ENCODE measurements around the gene NDUFB10.

NDUFB10 gene

DNA sequence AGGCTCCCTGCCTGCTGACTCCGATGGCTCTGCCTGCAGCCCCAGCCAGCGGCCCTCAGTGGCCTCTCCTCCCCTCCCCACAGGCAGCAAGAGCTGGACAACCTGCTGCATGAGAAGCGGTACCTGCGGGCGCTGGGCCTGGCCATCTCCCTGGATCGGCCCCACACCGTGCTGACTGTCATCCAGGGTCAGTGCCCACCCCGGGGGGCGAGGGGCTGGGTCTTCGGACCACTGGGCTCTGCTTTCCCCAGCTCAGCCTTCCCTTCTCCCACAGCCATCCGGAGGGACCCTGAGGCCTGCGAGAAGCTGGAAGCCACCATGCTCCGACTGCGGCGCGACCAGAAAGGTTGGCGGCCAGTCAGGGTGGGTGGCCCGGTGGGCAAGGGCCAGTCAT, 18.5 kb downstream of the NDUFB10 start:
- no peak overlapping the region for H3K4me3 ChIP-seq (ENCODE audit: low read depth, low read length)
- TF ChIP-seq, protein P1, sequence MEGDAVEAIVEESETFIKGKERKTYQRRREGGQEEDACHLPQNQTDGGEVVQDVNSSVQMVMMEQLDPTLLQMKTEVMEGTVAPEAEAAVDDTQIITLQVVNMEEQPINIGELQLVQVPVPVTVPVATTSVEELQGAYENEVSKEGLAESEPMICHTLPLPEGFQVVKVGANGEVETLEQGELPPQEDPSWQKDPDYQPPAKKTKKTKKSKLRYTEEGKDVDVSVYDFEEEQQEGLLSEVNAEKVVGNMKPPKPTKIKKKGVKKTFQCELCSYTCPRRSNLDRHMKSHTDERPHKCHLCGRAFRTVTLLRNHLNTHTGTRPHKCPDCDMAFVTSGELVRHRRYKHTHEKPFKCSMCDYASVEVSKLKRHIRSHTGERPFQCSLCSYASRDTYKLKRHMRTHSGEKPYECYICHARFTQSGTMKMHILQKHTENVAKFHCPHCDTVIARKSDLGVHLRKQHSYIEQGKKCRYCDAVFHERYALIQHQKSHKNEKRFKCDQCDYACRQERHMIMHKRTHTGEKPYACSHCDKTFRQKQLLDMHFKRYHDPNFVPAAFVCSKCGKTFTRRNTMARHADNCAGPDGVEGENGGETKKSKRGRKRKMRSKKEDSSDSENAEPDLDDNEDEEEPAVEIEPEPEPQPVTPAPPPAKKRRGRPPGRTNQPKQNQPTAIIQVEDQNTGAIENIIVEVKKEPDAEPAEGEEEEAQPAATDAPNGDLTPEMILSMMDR (IDR thresholded peaks at IDR 0.05; ENCODE audit: low read depth, low read length): no peak

DNA sequence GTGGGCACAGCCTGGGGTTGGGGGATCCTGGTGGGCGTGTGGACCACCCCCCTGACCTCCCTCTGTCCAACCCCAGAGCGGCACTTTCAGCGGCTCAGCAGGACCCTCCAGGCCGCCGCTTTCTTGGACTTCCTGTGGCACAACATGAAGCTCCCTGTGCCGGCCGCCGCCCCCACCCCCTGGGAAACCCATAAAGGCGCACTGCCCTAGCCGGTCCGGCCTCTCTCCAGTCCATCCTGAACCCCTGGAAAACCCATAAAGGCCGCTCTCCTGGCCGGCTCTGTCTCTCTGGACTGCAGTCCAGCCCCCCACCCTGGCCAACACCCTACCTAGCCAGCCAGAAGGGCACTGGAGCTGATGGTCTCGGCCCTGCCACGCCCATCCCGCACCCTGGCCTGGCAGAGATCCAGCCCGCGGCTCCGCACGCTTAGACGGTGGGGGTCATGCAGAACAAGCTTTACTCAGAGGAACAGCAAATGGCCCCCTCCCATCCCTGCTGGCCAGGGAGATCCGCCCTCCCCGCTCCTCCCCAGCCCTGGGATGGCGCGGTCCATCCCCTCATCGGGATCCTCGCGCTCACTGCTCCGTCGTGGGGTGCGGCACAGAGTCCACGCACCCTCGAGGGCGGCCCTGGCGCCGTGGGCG, 19.3 kb downstream of the NDUFB10 start:
- TF ChIP-seq, protein P1 (IDR thresholded peaks at IDR 0.05; ENCODE audit: low read depth, low read length): no peak
- no peak overlapping the region for H3K4me3 ChIP-seq (ENCODE audit: low read depth, low read length)

DNA sequence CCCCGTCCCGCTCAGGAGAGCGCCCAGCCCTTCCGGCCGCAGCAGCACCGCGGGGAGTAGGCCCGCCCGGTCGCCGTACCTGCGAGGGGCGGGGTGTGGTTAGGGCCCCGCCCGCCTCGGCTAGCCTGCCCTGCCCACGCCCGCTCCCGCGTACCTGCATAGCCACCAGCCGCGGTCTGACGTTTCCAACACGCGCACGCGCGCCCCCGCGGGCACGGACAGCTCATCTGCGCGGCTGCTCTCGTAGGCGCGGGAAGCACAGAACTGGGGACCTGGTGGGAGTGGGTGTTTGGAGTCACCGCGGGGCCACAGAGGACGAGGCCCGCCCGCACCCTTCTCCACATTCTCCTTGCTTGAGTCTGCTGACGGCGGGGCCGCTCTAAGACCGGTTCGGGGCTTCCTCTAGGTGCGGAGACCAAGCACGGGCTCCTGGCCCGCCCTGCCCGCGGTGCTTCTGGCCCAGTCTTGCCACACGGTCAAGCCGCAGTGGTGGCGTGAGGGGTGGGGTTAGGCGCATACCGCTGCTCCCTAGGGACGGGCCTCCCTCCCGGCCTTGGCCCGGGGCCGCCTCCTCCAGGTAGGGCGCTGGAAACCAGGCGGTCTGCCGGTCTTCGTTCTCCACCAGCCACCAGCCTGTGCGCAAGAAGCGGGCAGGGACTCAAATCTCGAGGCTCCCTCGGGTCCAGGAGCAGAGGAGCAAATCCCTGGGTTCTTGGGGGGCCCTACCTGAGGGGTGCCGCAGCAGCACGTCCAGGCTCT, 20.1 kb downstream of the NDUFB10 start:
- H3K4me3 ChIP-seq (ENCODE audit: low read depth, low read length): no peak overlapping the region
- TF ChIP-seq, protein P1 (IDR thresholded peaks at IDR 0.05; ENCODE audit: low read depth, low read length): no peak

DNA sequence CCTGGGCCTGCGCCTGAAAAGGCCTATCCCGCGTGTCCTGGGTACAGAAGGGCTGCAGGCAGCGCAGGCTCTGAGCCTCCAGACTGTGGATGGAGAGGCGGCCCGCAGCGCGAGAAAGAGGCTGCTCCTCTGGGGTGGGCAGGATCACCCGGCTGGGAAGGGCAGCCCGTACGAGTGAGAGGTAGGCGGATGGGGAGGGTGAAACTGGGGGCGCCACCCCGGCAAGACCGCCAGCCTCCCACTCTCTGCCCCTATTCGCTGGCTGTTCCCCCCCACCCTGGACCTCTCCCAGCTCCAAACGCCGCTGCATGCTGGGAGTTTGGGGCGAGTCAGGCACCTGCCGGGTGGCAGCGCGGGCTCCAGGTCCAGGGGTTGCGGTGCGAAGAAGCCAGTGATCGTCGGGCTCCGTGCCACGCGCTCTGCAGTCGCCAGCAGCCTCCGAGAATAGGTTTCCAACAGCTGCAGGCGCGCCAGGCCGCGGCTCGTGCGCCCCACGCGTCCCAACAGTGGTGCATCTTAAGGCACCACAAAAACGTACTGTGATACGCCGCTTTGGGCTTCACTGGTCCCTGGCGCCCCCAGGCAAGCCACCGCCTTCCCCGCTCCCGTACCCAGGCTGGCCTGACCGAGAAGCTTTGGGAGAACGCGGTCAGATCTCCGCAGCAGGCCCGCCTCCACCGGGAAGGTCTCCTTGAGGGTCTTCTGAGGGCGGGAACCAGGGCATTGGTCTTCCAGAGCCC, 20.9 kb downstream of the NDUFB10 start:
- TF ChIP-seq, protein P1 (IDR thresholded peaks at IDR 0.05; ENCODE audit: low read depth, low read length): no peak
- H3K4me3 ChIP-seq (ENCODE audit: low read depth, low read length): no peak overlapping the region

DNA sequence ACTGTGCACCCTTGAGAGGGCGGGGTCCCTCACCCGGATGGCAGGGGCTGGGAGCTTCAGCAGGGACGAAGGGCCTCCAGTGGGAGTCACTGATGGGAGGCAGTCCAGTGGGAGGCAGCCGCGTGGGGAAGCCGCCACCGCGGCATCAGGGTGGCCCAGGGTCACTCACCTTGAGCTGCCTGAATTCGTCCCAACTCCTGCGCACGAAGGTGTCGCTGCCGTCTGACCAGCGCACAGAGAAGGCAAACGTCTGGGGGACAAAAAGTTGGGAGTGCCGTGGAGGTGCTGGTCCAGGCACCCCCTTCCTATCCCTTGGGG, 21.4 kb downstream of the NDUFB10 start:
- H3K4me3 ChIP-seq (ENCODE audit: low read depth, low read length): no peak overlapping the region
- TF ChIP-seq, protein P1 (IDR thresholded peaks at IDR 0.05; ENCODE audit: low read depth, low read length): no peak

DNA sequence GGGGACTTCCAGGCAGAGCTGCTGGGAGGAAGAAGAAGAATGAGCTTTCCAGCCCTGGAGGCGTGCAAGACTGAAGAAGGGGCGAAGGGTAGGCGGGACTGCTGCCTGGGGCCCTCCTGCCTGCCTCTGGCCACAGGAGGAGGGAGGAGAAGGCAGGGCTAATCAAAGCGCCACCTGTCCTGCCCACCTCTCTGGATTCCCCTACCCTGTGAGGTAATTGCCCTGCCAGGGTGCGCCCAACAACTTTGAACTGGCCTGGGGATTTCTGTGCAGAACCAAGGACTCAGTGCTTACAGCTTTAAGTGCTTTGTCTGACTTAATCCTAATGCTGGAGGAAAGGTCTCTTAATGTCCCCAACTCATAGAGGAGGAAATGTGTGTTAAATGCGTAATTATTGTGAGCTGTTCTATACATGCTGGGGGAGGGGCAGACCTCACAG, 22.1 kb downstream of the NDUFB10 start, which contains the start of gene NOXO1:
NOXO1 (minus strand) TSS at position 72 of the 439 bp plus-strand sequence. CDS start 290 bp downstream, outside the sequence.
- TF ChIP-seq, protein P1 (IDR thresholded peaks at IDR 0.05; ENCODE audit: low read depth, low read length): no peak
- no peak within 1 kb of the TSS for H3K4me3 ChIP-seq (ENCODE audit: low read depth, low read length)
